ENCODE results near the gene AFDN.

DNA sequence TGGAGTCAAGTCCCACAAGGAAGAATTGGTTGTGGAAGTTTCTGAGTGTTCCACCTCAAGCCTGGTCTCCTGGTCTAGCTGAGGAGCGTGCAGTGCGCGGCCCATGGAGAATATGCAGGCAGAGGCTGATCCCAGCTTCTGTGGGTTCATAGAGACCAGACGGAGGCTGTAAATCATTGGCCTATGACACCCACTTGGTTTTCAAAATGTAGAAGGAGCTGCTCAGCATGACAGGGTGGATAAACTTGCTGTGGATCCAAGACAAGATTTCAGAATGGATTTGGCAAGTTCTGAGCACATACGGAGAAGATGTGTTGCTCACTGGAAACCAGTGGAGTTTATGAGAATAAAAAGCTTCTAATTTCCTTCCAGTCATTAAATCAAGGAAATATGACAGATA lies 171.5 kb downstream of the AFDN start:
- TF ChIP-seq GATA2 (IDR thresholded peaks at IDR 0.05; ENCODE audit: low read depth, low read length) = no peak
- TF ChIP-seq GATA3 (IDR thresholded peaks at IDR 0.05; ENCODE audit: low read depth, low read length) = no peak

Measured in SH-SY5Y (cell line).